Neural progenitor cell (in vitro differentiated cells): ENCODE results near the gene CHCHD6. TPM values are rescaled to one million over a fixed set of nuclear protein-coding genes. Genes with fewer than 3 reads are reported as not detected.

Experiments
- DNase-seq: peaks from one replicate; pipeline ENCODE4 v3.0.0-alpha.2; 2016; ENCODE audit warnings: low spot score
- H2AFZ ChIP-seq: fragments of 200-600 bp; sonication (generic); replicated peaks from 2 replicates; pipeline ENCODE4 v1.6.1; 2016; ENCODE audit warnings: antibody characterized with exemption
- H3F3A ChIP-seq: fragments of 200-600 bp; sonication (generic); 2 replicates; pipeline ENCODE4 v1.6.1; 2016; ENCODE audit warnings: antibody characterized with exemption, low read depth
- H3K27ac ChIP-seq: fragments of 200-600 bp; sonication (generic); 2 replicates; pipeline ENCODE4 v1.5.1; 2016; ENCODE audit warnings: mild to moderate bottlenecking
- H3K27me3 ChIP-seq: fragments of 200-600 bp; sonication (generic); 2 replicates; pipeline ENCODE4 v1.6.1; 2016; ENCODE audit warnings: mild to moderate bottlenecking, moderate library complexity
- H3K36me3 ChIP-seq: fragments of 200-600 bp; sonication (generic); 2 replicates; pipeline ENCODE4 v1.5.1; 2016
- H3K4me1 ChIP-seq: fragments of 200-600 bp; sonication (generic); 2 replicates; pipeline ENCODE4 v1.6.1; 2016; ENCODE audit warnings: mixed run types
- H3K4me2 ChIP-seq: fragments of 200-600 bp; sonication (generic); 2 replicates; pipeline ENCODE4 v1.6.1; 2016
- H3K4me3 ChIP-seq: fragments of 200-600 bp; sonication (generic); 2 replicates; pipeline ENCODE4 v1.5.1; 2016
- H3K79me2 ChIP-seq: fragments of 200-600 bp; sonication (generic); 2 replicates; pipeline ENCODE4 v1.6.1; 2016; ENCODE audit warnings: low read depth
- H3K9ac ChIP-seq: fragments of 200-600 bp; sonication (generic); 2 replicates; pipeline ENCODE4 v1.6.1; 2016
- H3K9me3 ChIP-seq: fragments of 200-600 bp; sonication (generic); 2 replicates; pipeline ENCODE4 v1.5.1; 2016; ENCODE audit warnings: low read depth
- H4K20me1 ChIP-seq: fragments of 200-600 bp; sonication (generic); 2 replicates; pipeline ENCODE4 v1.6.1; 2016; ENCODE audit warnings: low read depth
- H3K27ac Mint-ChIP-seq: 3 replicates; pipeline ENCODE4 v1.8.0; 2021; ENCODE audit warnings: mixed read lengths
- H3K27me3 Mint-ChIP-seq: 2 replicates; pipeline ENCODE4 v1.8.0; 2022; ENCODE audit warnings: low read depth, mild to moderate bottlenecking, inconsistent platforms, moderate library complexity, mixed read lengths; ENCODE audit not compliant: insufficient read depth
- H3K36me3 Mint-ChIP-seq: 3 replicates; pipeline ENCODE4 v1.8.0; 2021; ENCODE audit warnings: mixed read lengths
- H3K4me1 Mint-ChIP-seq: 3 replicates; pipeline ENCODE4 v1.8.0; 2021; ENCODE audit warnings: mixed read lengths
- H3K4me3 Mint-ChIP-seq: 3 replicates; pipeline ENCODE4 v1.8.0; 2021; ENCODE audit warnings: mild to moderate bottlenecking, moderate library complexity, mixed read lengths
- H3K9me3 Mint-ChIP-seq: 3 replicates; pipeline ENCODE4 v1.8.0; 2020; ENCODE audit warnings: mixed read lengths
- EZH2 ChIP-seq: fragments of 200-600 bp; sonication (generic); IDR thresholded peaks from 2 replicates; pipeline ENCODE4 v1.6.1; 2017; ENCODE audit warnings: antibody characterized with exemption, mild to moderate bottlenecking, moderate library complexity
- EZH2phosphoT487 ChIP-seq: fragments of 200-600 bp; sonication (generic); IDR thresholded peaks from 2 replicates; pipeline ENCODE4 v1.6.1; 2017; ENCODE audit warnings: antibody characterized with exemption
- total RNA-seq: library from RNA; depleted of rRNA; stranded (reverse); fragments of >200 nt; gene quantifications from 2 replicates; pipeline ENCODE4 v1.2.3, GENCODE V29; 2015; ENCODE audit warnings: low replicate concordance
- TF ChIP-seq, protein P1 (sequence below): fragments of 200-600 bp; sonication (generic); IDR thresholded peaks from 2 replicates; pipeline ENCODE4 v1.5.1; 2017; ENCODE audit warnings: antibody characterized with exemption, mild to moderate bottlenecking

The CHCHD6 gene
- total RNA-seq, 1 donor from 2014 or later = 35.7 TPM

GRCh38 chr3:126827121-126827520 is 123.1 kb downstream of the CHCHD6 start:
- H3K36me3 Mint-ChIP-seq = peaks cover 2% of the 10 kb centered on the region
- Histone ChIP-seq H3F3A (no peaks in the 10 kb centered on the region), H3K36me3 (no peaks in the 10 kb centered on the region), H3K4me3 (no peak overlapping the region), H3K9me3 (no peaks in the 10 kb centered on the region), H3K4me1 (no peaks in the 10 kb centered on the region), H3K27me3 (no peaks in the 10 kb centered on the region), H3K4me2 (no peak overlapping the region), H3K9ac (no peak overlapping the region), H2AFZ (no peak overlapping the region), H3K79me2 (no peaks in the 10 kb centered on the region), H3K27ac (no peak overlapping the region), H4K20me1 (no peaks in the 10 kb centered on the region)
- no peak for DNase-seq
- H3K4me1 Mint-ChIP-seq = peaks cover 4% of the 10 kb centered on the region
- TF ChIP-seq, protein P1, sequence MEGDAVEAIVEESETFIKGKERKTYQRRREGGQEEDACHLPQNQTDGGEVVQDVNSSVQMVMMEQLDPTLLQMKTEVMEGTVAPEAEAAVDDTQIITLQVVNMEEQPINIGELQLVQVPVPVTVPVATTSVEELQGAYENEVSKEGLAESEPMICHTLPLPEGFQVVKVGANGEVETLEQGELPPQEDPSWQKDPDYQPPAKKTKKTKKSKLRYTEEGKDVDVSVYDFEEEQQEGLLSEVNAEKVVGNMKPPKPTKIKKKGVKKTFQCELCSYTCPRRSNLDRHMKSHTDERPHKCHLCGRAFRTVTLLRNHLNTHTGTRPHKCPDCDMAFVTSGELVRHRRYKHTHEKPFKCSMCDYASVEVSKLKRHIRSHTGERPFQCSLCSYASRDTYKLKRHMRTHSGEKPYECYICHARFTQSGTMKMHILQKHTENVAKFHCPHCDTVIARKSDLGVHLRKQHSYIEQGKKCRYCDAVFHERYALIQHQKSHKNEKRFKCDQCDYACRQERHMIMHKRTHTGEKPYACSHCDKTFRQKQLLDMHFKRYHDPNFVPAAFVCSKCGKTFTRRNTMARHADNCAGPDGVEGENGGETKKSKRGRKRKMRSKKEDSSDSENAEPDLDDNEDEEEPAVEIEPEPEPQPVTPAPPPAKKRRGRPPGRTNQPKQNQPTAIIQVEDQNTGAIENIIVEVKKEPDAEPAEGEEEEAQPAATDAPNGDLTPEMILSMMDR = no peak
- no peak for TF ChIP-seq EZH2
- no peak for TF ChIP-seq EZH2phosphoT487
- peaks cover 3% of the 10 kb centered on the region for H3K9me3 Mint-ChIP-seq
- no peak overlapping the region for H3K27ac Mint-ChIP-seq
- H3K4me3 Mint-ChIP-seq = no peak overlapping the region
- H3K27me3 Mint-ChIP-seq = peaks cover 6% of the 10 kb centered on the region

DNA sequence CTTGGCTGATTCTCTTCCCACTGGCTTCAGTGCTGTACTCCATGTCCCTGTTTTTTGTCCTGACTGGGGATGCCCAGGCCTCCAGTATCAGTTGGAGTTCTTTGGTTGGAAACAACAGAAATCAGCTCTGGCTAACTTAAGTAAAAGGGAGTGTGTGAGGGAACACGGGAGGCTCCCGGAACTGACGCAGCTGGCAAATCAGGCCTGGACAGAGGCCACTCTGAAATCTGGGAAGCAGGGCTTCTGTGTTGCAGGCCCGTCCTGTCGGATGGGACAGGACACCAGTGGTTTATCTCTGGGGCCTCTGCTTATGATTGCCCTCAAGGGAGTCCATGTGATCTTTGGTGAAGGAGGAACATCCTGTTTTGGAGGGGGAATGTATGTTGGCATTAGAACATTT is 124.3 kb downstream of the CHCHD6 start:
- no peaks in the 10 kb centered on the region for H3F3A ChIP-seq
- no peak overlapping the region for H3K4me3 Mint-ChIP-seq
- peaks cover 4% of the 10 kb centered on the region for H3K4me1 Mint-ChIP-seq
- H3K79me2 ChIP-seq = no peaks in the 10 kb centered on the region
- no peak for DNase-seq
- H3K4me1 ChIP-seq = no peaks in the 10 kb centered on the region
- no peaks in the 10 kb centered on the region for H3K9me3 ChIP-seq
- H3K27me3 Mint-ChIP-seq = peaks cover 6% of the 10 kb centered on the region
- H3K36me3 Mint-ChIP-seq = peaks cover under 1% of the 10 kb centered on the region
- H4K20me1 ChIP-seq = no peaks in the 10 kb centered on the region
- H3K27ac Mint-ChIP-seq = no peak overlapping the region
- no peaks in the 10 kb centered on the region for H3K27me3 ChIP-seq
- TF ChIP-seq EZH2phosphoT487 (no peak), EZH2 (no peak)
- TF ChIP-seq, protein P1 = no peak
- no peak overlapping the region for H2AFZ ChIP-seq
- H3K4me3 ChIP-seq = no peak overlapping the region
- no peaks in the 10 kb centered on the region for H3K9me3 Mint-ChIP-seq
- H3K27ac ChIP-seq = no peak overlapping the region
- no peak overlapping the region for H3K4me2 ChIP-seq
- H3K9ac ChIP-seq = no peak overlapping the region
- H3K36me3 ChIP-seq = no peaks in the 10 kb centered on the region

GRCh38 chr3:126832933-126833332 is 128.9 kb downstream of the CHCHD6 start:
- H3K4me3 ChIP-seq = no peak overlapping the region
- no peak overlapping the region for H3K27ac ChIP-seq
- H3K9me3 ChIP-seq = no peaks in the 10 kb centered on the region
- H3K4me3 Mint-ChIP-seq = no peak overlapping the region
- H4K20me1 ChIP-seq = no peaks in the 10 kb centered on the region
- no peaks in the 10 kb centered on the region for H3K9me3 Mint-ChIP-seq
- no peak overlapping the region for H2AFZ ChIP-seq
- no peaks in the 10 kb centered on the region for H3K36me3 ChIP-seq
- H3K4me2 ChIP-seq = no peak overlapping the region
- H3K36me3 Mint-ChIP-seq = peaks cover 2% of the 10 kb centered on the region
- no peak overlapping the region for H3K27ac Mint-ChIP-seq
- peaks cover 6% of the 10 kb centered on the region for H3K4me1 Mint-ChIP-seq
- H3K27me3 ChIP-seq = no peaks in the 10 kb centered on the region
- no peaks in the 10 kb centered on the region for H3K79me2 ChIP-seq
- H3K27me3 Mint-ChIP-seq = peaks cover 8% of the 10 kb centered on the region
- H3K9ac ChIP-seq = no peak overlapping the region
- no peaks in the 10 kb centered on the region for H3F3A ChIP-seq
- peaks cover 8% of the 10 kb centered on the region for H3K4me1 ChIP-seq
- TF ChIP-seq EZH2 (no peak), EZH2phosphoT487 (no peak)
- TF ChIP-seq, protein P1 = no peak
- no peak for DNase-seq
